ENCODE measurements around the gene AUTS2.
"Not testable (repeated sequence)": the region's sequence is repeated elsewhere in the genome, so short reads cannot be mapped to it uniquely, and the experiment has no call there.

The AUTS2 gene

GRCh38 chr7:70808876-70809275 is 1210.6 kb downstream of the AUTS2 start:
- TF ChIP-seq CTCF (IDR thresholded peaks at IDR 0.05; ENCODE audit: control insufficient read depth, extremely low read depth, insufficient read depth) = no peak
- DNase-seq (ENCODE audit: low read depth) = no peak
- H3K4me3 ChIP-seq (ENCODE audit: low read depth, low read length) = no peak overlapping the region

- no peak overlapping the region for H3K4me3 ChIP-seq (ENCODE audit: low read depth, low read length)
- no peak for TF ChIP-seq CTCF (IDR thresholded peaks at IDR 0.05; ENCODE audit: control insufficient read depth, extremely low read depth, insufficient read depth)
- DNase-seq (ENCODE audit: low read depth) = no peak
Measured at GRCh38 chr7:70810558-70811139, 1212.4 kb downstream of the AUTS2 start.

GRCh38 chr7:70812511-70812910 is 1214.2 kb downstream of the AUTS2 start:
- no peak for DNase-seq (ENCODE audit: low read depth)
- no peak for TF ChIP-seq CTCF (IDR thresholded peaks at IDR 0.05; ENCODE audit: control insufficient read depth, extremely low read depth, insufficient read depth)
- H3K4me3 ChIP-seq (ENCODE audit: low read depth, low read length) = no peak overlapping the region

GRCh38 chr7:70822490-70822889 is 1224.2 kb downstream of the AUTS2 start:
- DNase-seq (ENCODE audit: low read depth); H3K4me3 ChIP-seq (ENCODE audit: low read depth, low read length): not testable (repeated sequence)

GRCh38 chr7:70829221-70830059 is 1231.2 kb downstream of the AUTS2 start:
- H3K4me3 ChIP-seq (ENCODE audit: low read depth, low read length) = no peak overlapping the region
- TF ChIP-seq CTCF (IDR thresholded peaks at IDR 0.05; ENCODE audit: control insufficient read depth, extremely low read depth, insufficient read depth) = peak; percentile 69
- peak; percentile 4 for DNase-seq (ENCODE audit: low read depth)

- no peak for DNase-seq (ENCODE audit: low read depth)
- H3K4me3 ChIP-seq (ENCODE audit: low read depth, low read length) = no peak overlapping the region
- TF ChIP-seq CTCF (IDR thresholded peaks at IDR 0.05; ENCODE audit: control insufficient read depth, extremely low read depth, insufficient read depth) = no peak
Measured at GRCh38 chr7:70830060-70830395, 1231.8 kb downstream of the AUTS2 start.

GRCh38 chr7:70830426-70830825 is 1232.2 kb downstream of the AUTS2 start:
- DNase-seq (ENCODE audit: low read depth) = no peak
- H3K4me3 ChIP-seq (ENCODE audit: low read depth, low read length) = no peak overlapping the region
- TF ChIP-seq CTCF (IDR thresholded peaks at IDR 0.05; ENCODE audit: control insufficient read depth, extremely low read depth, insufficient read depth) = no peak

Data from LNCaP clone FGC (cell line).